ENCODE results near the gene SLC1A7. TPM values are rescaled to one million over a fixed set of nuclear protein-coding genes. Genes with fewer than 3 reads are reported as not detected.

Gene SLC1A7
- polyA plus RNA-seq, 1 donor from 2014 or later, result not detected

GRCh38 chr1:53172426-53173128 is 30.1 kb upstream of the SLC1A7 start:
- H4K20me1 ChIP-seq (ENCODE audit: insufficient read depth), result no peaks in the 10 kb centered on the region
- H3K9me3 ChIP-seq (ENCODE audit: low read length), result no peaks in the 10 kb centered on the region
- no peaks in the 10 kb centered on the region for H3K79me2 ChIP-seq (replicated peaks; ENCODE audit: insufficient read depth, low read length)
- no peak overlapping the region for H3K4me2 ChIP-seq (ENCODE audit: low read length)
- no peaks in the 10 kb centered on the region for H3K9me2 ChIP-seq (ENCODE audit: insufficient read depth, low read length)
- no peak overlapping the region for H3K9ac ChIP-seq (ENCODE audit: low read length)
- no peak overlapping the region for H3K4me3 ChIP-seq (ENCODE audit: low read length)
- TF ChIP-seq EZH2 (IDR thresholded peaks at IDR 0.05; ENCODE audit: borderline replicate concordance, insufficient read depth, low read length, poor library complexity, severe bottlenecking), result no peak
- TF ChIP-seq REST (IDR thresholded peaks at IDR 0.05; ENCODE audit: borderline replicate concordance), result no peak
- no peak for TF ChIP-seq CTCF (IDR thresholded peaks at IDR 0.05; ENCODE audit: poor library complexity, severe bottlenecking)
- no peak for TF ChIP-seq SMC3 (conservative IDR thresholded peaks at IDR 0.05; ENCODE audit: poor library complexity)
- TF ChIP-seq MXI1 (conservative IDR thresholded peaks at IDR 0.05; ENCODE audit: poor library complexity, severe bottlenecking), result no peak
- no peak for TF ChIP-seq RAD21 (conservative IDR thresholded peaks at IDR 0.05)
- no peak for TF ChIP-seq POLR2AphosphoS5 (IDR thresholded peaks at IDR 0.05)
- TF ChIP-seq TAF1 (IDR thresholded peaks at IDR 0.05; ENCODE audit: low read depth), result no peak
- no peak for TF ChIP-seq EP300 (conservative IDR thresholded peaks at IDR 0.05; ENCODE audit: poor library complexity, severe bottlenecking)
- no peaks in the 10 kb centered on the region for H3F3A ChIP-seq (ENCODE audit: insufficient read depth, low read length, poor library complexity, severe bottlenecking)
- H3K27ac ChIP-seq (ENCODE audit: low read length), result no peak overlapping the region
- no peaks in the 10 kb centered on the region for H3K36me3 ChIP-seq (ENCODE audit: insufficient read depth, low read length)
- no peak overlapping the region for H2AFZ ChIP-seq (ENCODE audit: low read depth, low read length)
- no peaks in the 10 kb centered on the region for H3K27me3 ChIP-seq (ENCODE audit: insufficient read depth, low read depth, low read length)

- Histone ChIP-seq H3K27ac (ENCODE audit: low read length) (no peak overlapping the region), H3K79me2 (replicated peaks; ENCODE audit: insufficient read depth, low read length) (no peaks in the 10 kb centered on the region), H3K9me3 (ENCODE audit: low read length) (no peaks in the 10 kb centered on the region), H3F3A (ENCODE audit: insufficient read depth, low read length, poor library complexity, severe bottlenecking) (no peaks in the 10 kb centered on the region), H4K20me1 (ENCODE audit: insufficient read depth) (no peaks in the 10 kb centered on the region), H3K9ac (ENCODE audit: low read length) (no peak overlapping the region), H2AFZ (ENCODE audit: low read depth, low read length) (no peak overlapping the region), H3K4me2 (ENCODE audit: low read length) (no peak overlapping the region), H3K36me3 (ENCODE audit: insufficient read depth, low read length) (no peaks in the 10 kb centered on the region), H3K4me3 (ENCODE audit: low read length) (no peak overlapping the region), H3K27me3 (ENCODE audit: insufficient read depth, low read depth, low read length) (no peaks in the 10 kb centered on the region), H3K9me2 (ENCODE audit: insufficient read depth, low read length) (no peaks in the 10 kb centered on the region)
- TF ChIP-seq POLR2AphosphoS5 (IDR thresholded peaks at IDR 0.05) (no peak), SMC3 (conservative IDR thresholded peaks at IDR 0.05; ENCODE audit: poor library complexity) (no peak), EP300 (conservative IDR thresholded peaks at IDR 0.05; ENCODE audit: poor library complexity, severe bottlenecking) (no peak), EZH2 (IDR thresholded peaks at IDR 0.05; ENCODE audit: borderline replicate concordance, insufficient read depth, low read length, poor library complexity, severe bottlenecking) (no peak), TAF1 (IDR thresholded peaks at IDR 0.05; ENCODE audit: low read depth) (no peak), CTCF (IDR thresholded peaks at IDR 0.05; ENCODE audit: poor library complexity, severe bottlenecking) (no peak), RAD21 (conservative IDR thresholded peaks at IDR 0.05) (no peak)
Observed at GRCh38 chr1:53166912-53167311, 24.5 kb upstream of the SLC1A7 start.
